T-cell (primary cell): ENCODE measurements around the gene TBC1D16. TPM values are rescaled to one million over a fixed set of nuclear protein-coding genes. Genes with fewer than 3 reads are reported as not detected.

Source experiments
- ATAC-seq, 4 experiments: fragments of 200-7000 bp in 3 of 4; fragments of 150-1000 bp in 1 of 4; cut with Tn5 transposase; replicated peaks in 1 of 4; 1 replicate in 3 of 4; 2 replicates in 1 of 4; pipeline ENCODE4 v1.10.0; 2021; ENCODE audit warnings: moderate library complexity in 3 of 4, mild to moderate bottlenecking in 2 of 4, moderate number of reproducible peaks in 1 of 4
- CTCF ChIA-PET, 2 donors: fragments of 300-600 bp; sonication (Branson Sonifier 250); formaldehyde crosslinking; loops; one replicate each; lab custom pipeline; 2022; ENCODE audit warnings: antibody characterized with exemption in 2 of 2; lab: Charles Lee
- POLR2A ChIA-PET, 2 donors: fragments of 300-600 bp; sonication (Branson Sonifier 250); formaldehyde crosslinking; loops; one replicate each; lab custom pipeline; 2022; ENCODE audit warnings: antibody characterized with exemption in 2 of 2; lab: Charles Lee
- DNase-seq, 35 experiments: peaks; one replicate each; pipeline versions ENCODE4 v3.0.0 to v3.0.0-alpha.2; 2013 to 2023
- H3K27ac ChIP-seq: one replicate; pipeline ENCODE4 v1.5.1; 2013; ENCODE audit warnings: low read length
- H3K27me3 ChIP-seq, 2 experiments: replicated peaks in 1 of 2; 1 replicate in 1 of 2; 2 replicates in 1 of 2; pipeline versions ENCODE4 v1.6.1 to v1.7.0; 2013; ENCODE audit warnings: low read length in 1 of 2, mixed read lengths in 1 of 2; ENCODE audit not compliant: control insufficient read depth in 2 of 2, insufficient read depth in 2 of 2; ENCODE audit errors: extremely low read depth in 1 of 2
- H3K36me3 ChIP-seq, 2 donors: 1 replicate in 1 of 2; 2 replicates in 1 of 2; pipeline versions ENCODE4 v1.6.1 to v1.7.0; 2013; ENCODE audit warnings: low read length in 1 of 2; ENCODE audit not compliant: control insufficient read depth in 2 of 2, insufficient read depth in 1 of 2; ENCODE audit errors: extremely low read depth in 1 of 2
- H3K4me1 ChIP-seq, 2 experiments: 1 replicate in 1 of 2; 2 replicates in 1 of 2; pipeline versions ENCODE4 v1.6.1 to v1.7.0; 2013; ENCODE audit warnings: low read length in 2 of 2, mixed read lengths in 1 of 2; ENCODE audit not compliant: insufficient read depth in 2 of 2, control insufficient read depth in 1 of 2; ENCODE audit errors: extremely low read depth in 1 of 2
- H3K4me3 ChIP-seq, 2 donors: 1 replicate in 1 of 2; 2 replicates in 1 of 2; pipeline versions ENCODE4 v1.5.1 to v1.7.0; 2013; ENCODE audit warnings: mild to moderate bottlenecking in 2 of 2, low read length in 1 of 2, moderate library complexity in 1 of 2; ENCODE audit not compliant: control insufficient read depth in 1 of 2; ENCODE audit errors: extremely low read depth in 1 of 2
- H3K9me3 ChIP-seq: 2 replicates; pipeline ENCODE4 v1.7.0; 2013
- H3K27ac Mint-ChIP-seq, 2 donors: one replicate each; pipeline ENCODE4 v1.8.0; 2020 to 2021; ENCODE audit warnings: mild to moderate bottlenecking in 2 of 2, mixed read lengths in 2 of 2
- H3K27me3 Mint-ChIP-seq, 2 donors: one replicate each; pipeline ENCODE4 v1.8.0; 2021 to 2022; ENCODE audit warnings: mixed read lengths in 2 of 2
- H3K36me3 Mint-ChIP-seq: one replicate; pipeline ENCODE4 v1.8.0; 2021; ENCODE audit warnings: mixed read lengths
- H3K4me1 Mint-ChIP-seq, 3 donors: one replicate each; pipeline ENCODE4 v1.8.0; 2020 to 2022; ENCODE audit warnings: mixed read lengths in 3 of 3, mild to moderate bottlenecking in 1 of 3
- H3K4me3 Mint-ChIP-seq, 3 donors: one replicate each; pipeline ENCODE4 v1.8.0; 2020 to 2022; ENCODE audit warnings: mild to moderate bottlenecking in 3 of 3, mixed read lengths in 3 of 3, moderate library complexity in 3 of 3
- H3K9me3 Mint-ChIP-seq, 3 donors: one replicate each; pipeline ENCODE4 v1.8.0; 2020 to 2022; ENCODE audit warnings: mixed read lengths in 3 of 3
- WGBS: methylation state at CpG from one replicate; pipeline ENCODE4 v1.1.5; 2013; ENCODE audit warnings: missing lambda C conversion rate; ENCODE audit not compliant: insufficient coverage; 5-methylcytosine and 5-hydroxymethylcytosine counted together
- total RNA-seq, 35 experiments: library from RNA in 6 of 35; stranded (reverse) in 6 of 35; fragments of 120-200 nt in 1 of 35; gene quantifications; one replicate each; pipeline versions ENCODE4 v1.2.1 to v1.2.4 and lab custom pipeline; 2013 to 2026

TBC1D16 gene
- total RNA-seq, 5 donors from 2014 or later (not counting 1 experiment from before 2014, with no cell fraction given): 1.9 to 6.1 (median 3.4) TPM

DNA sequence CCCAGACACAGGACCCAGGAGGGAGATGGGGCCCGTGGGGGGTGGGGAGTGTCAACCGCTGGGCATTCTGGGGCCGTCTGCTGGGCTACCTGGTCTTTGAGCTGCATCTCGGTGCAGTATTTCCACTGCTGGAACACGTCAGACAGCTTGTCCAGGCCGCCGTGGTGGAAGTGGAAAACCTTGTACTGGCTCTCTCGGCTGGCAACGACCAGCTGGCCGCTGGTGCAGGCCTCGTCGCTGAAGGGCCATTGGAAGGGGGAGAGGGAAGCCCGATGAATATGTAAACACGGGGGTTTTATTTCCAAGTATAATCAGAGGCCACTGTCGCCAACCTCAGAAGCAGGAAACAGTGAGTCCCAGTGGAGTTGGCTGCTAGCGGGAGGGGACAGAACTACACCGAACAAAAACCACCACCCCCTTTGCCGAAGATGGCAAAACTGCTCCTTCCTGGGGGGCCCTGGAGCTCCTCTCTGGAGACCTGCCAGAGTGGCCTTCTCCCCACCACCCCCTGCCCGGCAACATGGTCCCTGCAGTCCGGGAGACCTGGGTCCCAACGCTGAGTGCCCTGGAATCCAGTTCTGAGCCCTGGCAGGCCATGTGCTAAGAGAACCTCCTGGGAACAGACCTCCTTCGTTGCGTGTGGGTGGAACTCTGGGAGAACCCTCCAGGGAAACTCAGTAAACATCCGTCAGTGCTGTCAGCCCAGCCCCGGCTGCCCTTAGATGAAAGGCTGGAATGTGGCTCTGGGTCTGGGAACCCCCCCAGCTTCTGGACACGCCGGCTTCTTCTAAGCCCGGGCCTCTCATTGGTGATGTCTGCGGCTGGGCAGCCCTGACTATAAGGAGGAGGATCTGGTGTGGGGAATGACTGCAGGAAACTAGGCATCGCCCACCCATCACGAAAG is 84.1 kb downstream of the TBC1D16 start:
- Histone ChIP-seq H3K9me3 (no peaks in the 10 kb centered on the region), H3K27me3 (peaks cover 0 to 9% of the 10 kb centered on the region in 2 experiments), H3K36me3 (no peaks in the 10 kb centered on the region), H3K4me1 (no peaks in the 10 kb centered on the region), H3K4me3 (no peak overlapping the region), H3K27ac (no peak overlapping the region)
- Mint-ChIP-seq H3K36me3 (no peaks in the 10 kb centered on the region), H3K9me3 (no peaks in the 10 kb centered on the region), H3K27me3 (no peaks in the 10 kb centered on the region), H3K4me3 (no peak overlapping the region), H3K27ac (no peak overlapping the region), H3K4me1 (no peaks in the 10 kb centered on the region)
- POLR2A ChIA-PET: no interaction called here
- WGBS: 78% methylated on average over 20 of the region's 31 CpGs
- CTCF ChIA-PET: no interaction called here
- ATAC-seq (no peak), DNase-seq (no peak)

DNA sequence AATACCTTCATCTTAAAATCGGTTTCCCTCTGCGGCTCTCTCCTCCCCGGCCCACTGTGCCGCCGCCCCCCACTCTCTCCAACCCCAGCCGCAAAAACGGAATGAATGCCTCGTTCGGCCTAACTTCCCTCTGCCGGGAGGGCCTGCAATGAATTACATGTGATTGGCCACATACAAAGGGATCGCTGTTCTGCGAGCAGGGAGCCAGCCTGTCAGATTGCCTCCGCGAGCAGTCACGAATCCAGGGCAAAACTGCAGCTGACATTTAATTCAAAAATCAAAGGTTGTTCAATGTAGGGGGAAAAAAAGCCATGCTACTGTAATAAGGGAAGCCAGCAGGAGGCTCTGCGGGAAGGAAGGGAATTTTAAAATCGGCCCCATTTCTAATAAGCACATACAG is 84.9 kb downstream of the TBC1D16 start:
- Histone ChIP-seq H3K27me3 (peaks cover 0 to 5% of the 10 kb centered on the region in 2 experiments), H3K4me3 (no peak overlapping the region), H3K4me1 (no peaks in the 10 kb centered on the region), H3K36me3 (no peaks in the 10 kb centered on the region), H3K9me3 (no peaks in the 10 kb centered on the region), H3K27ac (no peak overlapping the region)
- 71% methylated on average over 6 of the region's 17 CpGs for WGBS
- H3K9me3 Mint-ChIP-seq: no peaks in the 10 kb centered on the region
- no peak for ATAC-seq
- DNase-seq: no peak
- POLR2A ChIA-PET: no interaction called here
- H3K4me3 Mint-ChIP-seq: no peak overlapping the region
- no peak overlapping the region for H3K27ac Mint-ChIP-seq
- no peaks in the 10 kb centered on the region for H3K27me3 Mint-ChIP-seq
- CTCF ChIA-PET: no interaction called here
- H3K36me3 Mint-ChIP-seq: no peaks in the 10 kb centered on the region
- H3K4me1 Mint-ChIP-seq: peaks cover 0 to 2% (median 0%) of the 10 kb centered on the region in 3 donors

DNA sequence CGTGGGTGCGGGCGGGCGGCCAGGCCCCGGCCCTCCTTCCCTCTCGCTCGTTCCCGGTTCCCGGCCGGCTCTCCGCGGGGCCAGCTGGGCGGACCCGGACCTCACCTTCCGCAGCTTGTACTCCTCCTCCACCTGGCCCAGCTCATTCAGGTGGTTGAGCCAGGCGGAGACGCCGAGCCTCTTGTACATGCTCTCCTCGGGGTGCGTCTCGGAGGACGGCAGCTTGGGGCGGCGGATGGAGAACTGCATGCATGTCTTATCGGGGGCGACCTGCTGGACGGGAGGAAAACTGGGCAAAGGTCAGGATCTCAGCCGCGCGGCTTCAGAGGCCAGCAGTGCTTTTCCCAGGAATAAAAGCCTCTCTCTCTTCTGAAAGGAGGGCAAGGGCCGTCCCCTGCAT is 85.4 kb downstream of the TBC1D16 start:
- no peak for DNase-seq
- Mint-ChIP-seq H3K4me3 (no peak overlapping the region), H3K4me1 (peaks cover 0 to 2% (median 0%) of the 10 kb centered on the region in 3 donors), H3K27me3 (no peaks in the 10 kb centered on the region), H3K27ac (no peak overlapping the region), H3K36me3 (no peaks in the 10 kb centered on the region), H3K9me3 (no peaks in the 10 kb centered on the region)
- H3K27me3 ChIP-seq: peaks cover 0 to 5% of the 10 kb centered on the region in 2 experiments
- H3K36me3 ChIP-seq: no peaks in the 10 kb centered on the region
- H3K4me3 ChIP-seq: no peak overlapping the region
- ATAC-seq: no peak
- no peaks in the 10 kb centered on the region for H3K4me1 ChIP-seq
- ChIA-PET CTCF (no interaction called here), POLR2A (no interaction called here)
- no peaks in the 10 kb centered on the region for H3K9me3 ChIP-seq
- no peak overlapping the region for H3K27ac ChIP-seq
- WGBS: 94% methylated on average over 31 of the region's 31 CpGs

GRCh38 chr17:79949656-79950209 is 85.9 kb downstream of the TBC1D16 start:
- ChIA-PET POLR2A (no interaction called here), CTCF (no interaction called here)
- H3K36me3 Mint-ChIP-seq: no peaks in the 10 kb centered on the region
- Histone ChIP-seq H3K36me3 (no peaks in the 10 kb centered on the region), H3K27ac (no peak overlapping the region), H3K4me3 (no peak overlapping the region), H3K27me3 (peaks cover 0 to 3% of the 10 kb centered on the region in 2 experiments), H3K9me3 (no peaks in the 10 kb centered on the region), H3K4me1 (no peaks in the 10 kb centered on the region)
- no peak overlapping the region for H3K27ac Mint-ChIP-seq
- H3K4me3 Mint-ChIP-seq: no peak overlapping the region
- H3K27me3 Mint-ChIP-seq: no peaks in the 10 kb centered on the region
- ATAC-seq: no peak
- peaks cover 0 to 2% (median 0%) of the 10 kb centered on the region in 3 donors for H3K4me1 Mint-ChIP-seq
- 93% methylated on average over 21 of the region's 27 CpGs for WGBS
- no peaks in the 10 kb centered on the region for H3K9me3 Mint-ChIP-seq
- DNase-seq: no peak

GRCh38 chr17:79948945-79949655 is 86.6 kb downstream of the TBC1D16 start:
- Histone ChIP-seq H3K4me3 (no peak overlapping the region), H3K4me1 (no peaks in the 10 kb centered on the region), H3K27me3 (no peaks in the 10 kb centered on the region), H3K36me3 (no peaks in the 10 kb centered on the region), H3K27ac (no peak overlapping the region), H3K9me3 (no peaks in the 10 kb centered on the region)
- CTCF ChIA-PET: no interaction called here
- POLR2A ChIA-PET: interaction anchor here in 1 of 2 donors (0.6 kb wide), 1 partner anchor 205 kb away, joined by 3 read pairs; no protein-coding TSS in a partner anchor
- Mint-ChIP-seq H3K27ac (no peak overlapping the region), H3K9me3 (no peaks in the 10 kb centered on the region), H3K36me3 (no peaks in the 10 kb centered on the region), H3K4me3 (peak overlapping the region in 1 of 3 donors; percentile 18), H3K27me3 (no peaks in the 10 kb centered on the region), H3K4me1 (peaks cover 0 to 2% (median 0%) of the 10 kb centered on the region in 3 donors)
- no peak for DNase-seq
- WGBS: 86% methylated on average over 29 of the region's 29 CpGs
- ATAC-seq: no peak

DNA sequence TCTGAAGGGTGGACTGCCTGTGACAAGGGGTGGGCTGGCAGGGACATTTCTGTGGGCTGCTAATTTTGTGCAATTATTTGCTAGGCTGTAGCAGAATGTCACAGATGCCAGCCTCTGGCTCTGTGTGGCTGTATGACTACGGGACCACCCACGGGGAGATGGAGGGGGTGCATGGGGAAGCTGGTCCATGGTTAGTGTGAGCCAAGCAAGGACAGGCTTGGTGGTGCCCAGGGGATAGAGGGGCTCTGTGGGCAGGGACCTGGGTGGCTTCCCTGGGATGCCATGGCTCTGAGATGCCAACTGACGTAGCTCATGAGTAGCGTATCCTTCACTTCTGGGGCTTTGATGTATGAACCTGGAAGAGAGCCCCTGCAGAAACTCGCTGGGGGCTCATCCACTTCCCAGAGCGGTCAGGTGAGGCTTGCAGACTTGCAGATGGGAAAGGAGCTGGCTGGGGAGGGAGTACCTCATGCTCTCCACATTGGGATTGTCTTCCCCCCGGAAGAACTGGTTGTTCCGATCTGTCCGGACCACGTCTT is 87.2 kb downstream of the TBC1D16 start:
- ATAC-seq (no peak), DNase-seq (no peak)
- WGBS: 78% methylated on average over 10 of the region's 10 CpGs
- no peak overlapping the region for H3K27ac Mint-ChIP-seq
- H3K4me3 Mint-ChIP-seq: peak overlapping the region in 1 of 3 donors; percentile 18
- no peaks in the 10 kb centered on the region for H3K9me3 Mint-ChIP-seq
- H3K4me1 Mint-ChIP-seq: peaks cover 0 to 5% (median 0%) of the 10 kb centered on the region in 3 donors
- Histone ChIP-seq H3K9me3 (no peaks in the 10 kb centered on the region), H3K4me3 (no peak overlapping the region), H3K27me3 (no peaks in the 10 kb centered on the region), H3K36me3 (no peaks in the 10 kb centered on the region), H3K4me1 (peaks cover 0 to under 1% of the 10 kb centered on the region in 2 experiments), H3K27ac (no peak overlapping the region)
- ChIA-PET CTCF (no interaction called here), POLR2A (interaction anchor here in 1 of 2 donors (0.6 kb wide), 1 partner anchor 204 kb away, joined by 3 read pairs; no protein-coding TSS in a partner anchor)
- no peaks in the 10 kb centered on the region for H3K36me3 Mint-ChIP-seq
- H3K27me3 Mint-ChIP-seq: no peaks in the 10 kb centered on the region
